ENCODE measurements around the gene MIDN.

Gene MIDN

DNA sequence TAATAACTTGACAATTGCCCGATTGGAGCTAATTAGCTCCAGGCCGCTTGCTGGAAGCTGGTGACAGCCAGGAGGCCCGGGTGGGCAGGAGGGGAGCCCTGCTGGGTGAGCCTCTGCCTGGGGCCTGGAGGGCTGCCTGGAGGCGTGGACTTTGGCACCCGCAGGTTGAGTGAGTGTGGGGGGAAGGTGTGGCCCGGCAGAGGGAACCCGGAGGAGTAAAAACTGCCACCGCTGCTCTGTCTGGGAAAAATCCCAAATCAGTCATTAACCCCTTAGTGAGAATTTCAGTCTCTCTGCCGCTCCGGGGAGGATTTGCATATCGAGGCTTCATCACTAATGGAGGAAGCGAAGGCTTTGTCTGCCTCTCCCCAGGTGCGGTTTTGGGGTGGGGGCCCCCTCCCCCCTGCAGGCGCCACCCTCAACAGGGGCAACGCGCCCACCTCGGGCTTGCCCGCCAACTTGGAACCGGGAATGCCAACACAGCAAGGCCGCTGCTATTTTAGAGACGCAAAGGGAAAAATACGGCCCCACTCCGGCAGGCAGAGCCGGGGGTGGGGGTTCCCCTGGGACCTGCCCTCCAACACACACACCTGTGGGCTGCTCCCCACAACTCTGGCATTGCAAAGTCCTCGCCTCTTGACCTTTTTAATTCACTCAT lies 43.5 kb downstream of the MIDN start:
- Histone ChIP-seq H4K20me1 (ENCODE audit: insufficient read depth, low read length) (no peaks in the 10 kb centered on the region), H3K27ac (ENCODE audit: low read depth, low read length, poor library complexity, severe bottlenecking) (no peak overlapping the region)

DNA sequence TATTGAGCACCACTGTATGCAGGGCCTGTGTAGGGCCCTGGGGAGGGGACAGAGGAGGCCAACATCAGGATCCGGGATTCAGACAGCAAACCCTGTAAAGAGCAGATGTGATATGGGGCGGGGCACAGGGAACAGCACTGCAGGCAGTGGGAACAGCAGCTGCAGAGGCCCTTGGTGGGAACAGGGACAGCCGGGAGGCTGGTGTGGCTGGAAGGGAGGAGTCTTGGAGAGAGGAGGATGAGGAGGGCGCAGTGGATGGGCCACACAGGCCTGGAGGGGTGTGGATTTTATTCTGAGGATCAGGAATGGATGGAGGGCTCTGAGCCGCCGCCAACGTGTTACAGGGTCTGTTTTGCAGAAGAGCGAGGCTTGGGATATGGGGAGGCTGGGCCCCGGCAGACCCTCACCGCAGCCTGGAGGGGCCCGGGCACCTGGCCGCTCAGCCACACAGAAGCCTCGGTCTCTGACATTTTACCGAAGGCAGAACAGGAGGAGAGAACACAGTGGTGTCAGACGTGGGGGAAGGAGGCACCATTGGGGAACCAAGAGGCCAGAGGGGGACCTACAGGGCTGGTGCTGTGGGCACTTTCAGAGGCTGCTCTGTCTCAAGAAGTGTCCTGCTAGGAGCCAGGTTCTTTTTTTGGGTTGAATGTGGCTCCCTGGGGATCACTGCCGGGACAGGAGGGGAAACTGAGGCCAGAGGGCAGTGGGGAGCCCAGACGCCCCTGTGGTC lies 44.2 kb downstream of the MIDN start:
- Histone ChIP-seq H3K36me3 (ENCODE audit: insufficient read depth, low read length) (no peaks in the 10 kb centered on the region), H3K27me3 (ENCODE audit: insufficient read depth, low read length) (0 out of 2 replicates have a peak, but pooled peaks cover 17% of the 10 kb centered on the region), H3K4me2 (ENCODE audit: low read length) (no peak overlapping the region), H3K9me2 (ENCODE audit: low read depth, low read length) (no peaks in the 10 kb centered on the region), H3K9ac (ENCODE audit: low read length) (no peak overlapping the region), H3K79me2 (ENCODE audit: insufficient read depth, low read length) (no peaks in the 10 kb centered on the region), H2AFZ (ENCODE audit: low read length) (no peak overlapping the region), H3K27ac (ENCODE audit: low read depth, low read length, poor library complexity, severe bottlenecking) (no peak overlapping the region), H3K4me3 (ENCODE audit: low read depth, low read length, poor library complexity, severe bottlenecking) (no peak overlapping the region), H3K4me1 (ENCODE audit: insufficient read depth, low read length, severe bottlenecking) (peaks cover 3% of the 10 kb centered on the region), H4K20me1 (ENCODE audit: insufficient read depth, low read length) (no peaks in the 10 kb centered on the region), H3F3A (ENCODE audit: insufficient read depth, low read length) (no peaks in the 10 kb centered on the region), H3K9me3 (ENCODE audit: low read length) (no peaks in the 10 kb centered on the region)
- no peak for TF ChIP-seq CTCF (IDR thresholded peaks at IDR 0.05; ENCODE audit: low read length)
- no peak for TF ChIP-seq EZH2 (IDR thresholded peaks at IDR 0.05; ENCODE audit: borderline replicate concordance, low read length)

More for the DNA sequence above, 43.5 kb downstream of the MIDN start:
- no peaks in the 10 kb centered on the region for H3K36me3 ChIP-seq (ENCODE audit: insufficient read depth, low read length)
- H3K9me2 ChIP-seq (ENCODE audit: low read depth, low read length): no peaks in the 10 kb centered on the region
- TF ChIP-seq CTCF (IDR thresholded peaks at IDR 0.05; ENCODE audit: low read length) (no peak), EZH2 (IDR thresholded peaks at IDR 0.05; ENCODE audit: borderline replicate concordance, low read length) (no peak)
- peaks cover 3% of the 10 kb centered on the region for H3K4me1 ChIP-seq (ENCODE audit: insufficient read depth, low read length, severe bottlenecking)
- no peaks in the 10 kb centered on the region for H3K79me2 ChIP-seq (ENCODE audit: insufficient read depth, low read length)
- H3F3A ChIP-seq (ENCODE audit: insufficient read depth, low read length): no peaks in the 10 kb centered on the region
- H3K27me3 ChIP-seq (ENCODE audit: insufficient read depth, low read length): 0 out of 2 replicates have a peak, but pooled peaks cover 17% of the 10 kb centered on the region
- no peak overlapping the region for H3K4me3 ChIP-seq (ENCODE audit: low read depth, low read length, poor library complexity, severe bottlenecking)
- H3K4me2 ChIP-seq (ENCODE audit: low read length): no peak overlapping the region
- no peak overlapping the region for H3K9ac ChIP-seq (ENCODE audit: low read length)
- H2AFZ ChIP-seq (ENCODE audit: low read length): no peak overlapping the region
- no peaks in the 10 kb centered on the region for H3K9me3 ChIP-seq (ENCODE audit: low read length)

GRCh38 chr19:1293782-1294604 lies 45.6 kb downstream of the MIDN start:
- no peak overlapping the region for H3K4me2 ChIP-seq (ENCODE audit: low read length)
- H4K20me1 ChIP-seq (ENCODE audit: insufficient read depth, low read length): no peaks in the 10 kb centered on the region
- no peaks in the 10 kb centered on the region for H3K79me2 ChIP-seq (ENCODE audit: insufficient read depth, low read length)
- no peak overlapping the region for H2AFZ ChIP-seq (ENCODE audit: low read length)
- no peaks in the 10 kb centered on the region for H3K9me3 ChIP-seq (ENCODE audit: low read length)
- no peak overlapping the region for H3K4me3 ChIP-seq (ENCODE audit: low read depth, low read length, poor library complexity, severe bottlenecking)
- no peak for TF ChIP-seq EZH2 (IDR thresholded peaks at IDR 0.05; ENCODE audit: borderline replicate concordance, low read length)
- TF ChIP-seq CTCF (IDR thresholded peaks at IDR 0.05; ENCODE audit: low read length): no peak
- no peaks in the 10 kb centered on the region for H3K9me2 ChIP-seq (ENCODE audit: low read depth, low read length)
- peaks cover 3% of the 10 kb centered on the region for H3K4me1 ChIP-seq (ENCODE audit: insufficient read depth, low read length, severe bottlenecking)
- H3K27me3 ChIP-seq (ENCODE audit: insufficient read depth, low read length): 0 out of 2 replicates have a peak, but pooled peaks cover 7% of the 10 kb centered on the region
- H3K27ac ChIP-seq (ENCODE audit: low read depth, low read length, poor library complexity, severe bottlenecking): no peak overlapping the region
- no peaks in the 10 kb centered on the region for H3K36me3 ChIP-seq (ENCODE audit: insufficient read depth, low read length)
- H3K9ac ChIP-seq (ENCODE audit: low read length): no peak overlapping the region
- no peaks in the 10 kb centered on the region for H3F3A ChIP-seq (ENCODE audit: insufficient read depth, low read length)
